Lower leg skin (tissue), 3 donors: Measurements from ENCODE around the gene ADAMTS1.

Experiments
- POLR2A ChIP-seq, 2 donors: fragments of 450-650 bp; IDR thresholded peaks; one replicate each; pipeline ENCODE4 v1.6.1; 2016 to 2017; ENCODE audit warnings: antibody characterized with exemption in 2 of 2, mild to moderate bottlenecking in 1 of 2, moderate library complexity in 1 of 2
- TF ChIP-seq, protein P1 (sequence below), 3 donors: fragments of 450-650 bp; IDR thresholded peaks; one replicate each; pipeline ENCODE4 v1.5.1; 2016; ENCODE audit warnings: antibody characterized with exemption in 3 of 3, mild to moderate bottlenecking in 3 of 3, moderate library complexity in 2 of 3

DNA sequence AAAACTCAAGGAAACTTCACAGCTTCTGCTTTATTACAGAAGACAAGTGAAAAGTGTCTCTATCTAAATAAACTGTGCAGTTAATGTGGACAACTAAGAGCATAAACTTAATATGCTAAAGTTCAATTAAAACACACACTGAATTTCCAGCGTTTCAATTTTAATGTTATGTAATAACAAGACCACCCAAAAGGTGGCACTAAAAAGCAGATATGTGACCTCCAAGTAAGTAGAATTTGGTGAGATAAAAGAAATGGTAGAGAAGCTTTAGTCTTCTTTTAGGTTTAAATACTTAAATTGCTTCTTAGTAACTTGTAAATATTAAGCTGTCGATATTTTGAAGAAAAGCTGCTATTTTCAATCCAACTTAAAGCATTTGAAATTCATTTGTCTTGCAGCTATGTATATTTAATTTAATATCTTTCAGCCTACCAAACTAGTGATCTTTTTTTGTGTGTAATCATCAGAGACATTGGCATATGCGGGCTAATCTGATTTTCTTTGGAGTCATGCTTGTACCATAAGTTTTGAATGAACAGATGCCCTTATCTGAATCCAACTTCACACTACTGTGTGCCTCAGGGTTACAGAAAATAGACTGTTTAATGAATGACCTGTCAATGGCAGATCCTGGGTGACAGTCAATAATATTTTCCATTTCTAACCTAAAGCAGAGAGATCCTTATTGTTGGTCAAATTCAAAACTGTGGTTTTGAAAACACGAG lies 36.5 kb upstream of the ADAMTS1 start:
- TF ChIP-seq, protein P1, sequence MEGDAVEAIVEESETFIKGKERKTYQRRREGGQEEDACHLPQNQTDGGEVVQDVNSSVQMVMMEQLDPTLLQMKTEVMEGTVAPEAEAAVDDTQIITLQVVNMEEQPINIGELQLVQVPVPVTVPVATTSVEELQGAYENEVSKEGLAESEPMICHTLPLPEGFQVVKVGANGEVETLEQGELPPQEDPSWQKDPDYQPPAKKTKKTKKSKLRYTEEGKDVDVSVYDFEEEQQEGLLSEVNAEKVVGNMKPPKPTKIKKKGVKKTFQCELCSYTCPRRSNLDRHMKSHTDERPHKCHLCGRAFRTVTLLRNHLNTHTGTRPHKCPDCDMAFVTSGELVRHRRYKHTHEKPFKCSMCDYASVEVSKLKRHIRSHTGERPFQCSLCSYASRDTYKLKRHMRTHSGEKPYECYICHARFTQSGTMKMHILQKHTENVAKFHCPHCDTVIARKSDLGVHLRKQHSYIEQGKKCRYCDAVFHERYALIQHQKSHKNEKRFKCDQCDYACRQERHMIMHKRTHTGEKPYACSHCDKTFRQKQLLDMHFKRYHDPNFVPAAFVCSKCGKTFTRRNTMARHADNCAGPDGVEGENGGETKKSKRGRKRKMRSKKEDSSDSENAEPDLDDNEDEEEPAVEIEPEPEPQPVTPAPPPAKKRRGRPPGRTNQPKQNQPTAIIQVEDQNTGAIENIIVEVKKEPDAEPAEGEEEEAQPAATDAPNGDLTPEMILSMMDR (IDR thresholded peaks at IDR 0.05), result no peak
- no peak for TF ChIP-seq POLR2A (IDR thresholded peaks at IDR 0.05)
